ENCODE measurements around the gene HS1BP3.

HS1BP3 gene

DNA sequence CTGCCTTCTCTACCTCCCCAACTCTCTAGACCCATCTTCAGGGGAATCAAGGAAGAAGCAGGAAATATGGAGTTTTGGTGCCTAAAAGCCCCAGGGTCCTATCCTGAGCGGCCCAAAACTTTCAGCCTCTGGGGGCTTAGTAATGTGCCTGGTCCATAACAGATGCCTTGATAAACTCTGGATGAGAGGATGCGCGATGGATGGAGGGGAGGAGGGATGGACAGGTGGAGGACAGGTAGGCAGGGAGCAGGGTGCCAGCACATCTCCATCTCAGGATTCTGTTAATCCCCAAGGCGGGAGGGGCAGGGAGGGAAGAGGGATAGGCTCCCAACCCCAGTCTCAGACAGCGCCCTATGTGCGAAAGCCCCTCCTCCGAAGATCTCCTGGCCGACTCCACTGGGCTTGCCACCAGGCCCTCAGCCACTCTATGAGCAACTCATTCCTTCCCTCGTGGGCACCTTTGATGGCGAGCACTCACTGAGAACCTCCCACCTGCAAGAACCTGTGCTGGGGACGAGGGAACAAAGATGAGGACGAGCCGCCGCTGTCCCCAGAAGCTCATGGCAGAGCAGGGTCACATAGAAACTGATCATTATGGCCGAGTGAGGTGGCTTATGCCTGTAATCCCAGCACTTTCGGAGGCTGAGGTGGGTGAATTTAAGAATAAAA lies 23.1 kb downstream of the HS1BP3 start:
- no peak for DNase-seq

DNA sequence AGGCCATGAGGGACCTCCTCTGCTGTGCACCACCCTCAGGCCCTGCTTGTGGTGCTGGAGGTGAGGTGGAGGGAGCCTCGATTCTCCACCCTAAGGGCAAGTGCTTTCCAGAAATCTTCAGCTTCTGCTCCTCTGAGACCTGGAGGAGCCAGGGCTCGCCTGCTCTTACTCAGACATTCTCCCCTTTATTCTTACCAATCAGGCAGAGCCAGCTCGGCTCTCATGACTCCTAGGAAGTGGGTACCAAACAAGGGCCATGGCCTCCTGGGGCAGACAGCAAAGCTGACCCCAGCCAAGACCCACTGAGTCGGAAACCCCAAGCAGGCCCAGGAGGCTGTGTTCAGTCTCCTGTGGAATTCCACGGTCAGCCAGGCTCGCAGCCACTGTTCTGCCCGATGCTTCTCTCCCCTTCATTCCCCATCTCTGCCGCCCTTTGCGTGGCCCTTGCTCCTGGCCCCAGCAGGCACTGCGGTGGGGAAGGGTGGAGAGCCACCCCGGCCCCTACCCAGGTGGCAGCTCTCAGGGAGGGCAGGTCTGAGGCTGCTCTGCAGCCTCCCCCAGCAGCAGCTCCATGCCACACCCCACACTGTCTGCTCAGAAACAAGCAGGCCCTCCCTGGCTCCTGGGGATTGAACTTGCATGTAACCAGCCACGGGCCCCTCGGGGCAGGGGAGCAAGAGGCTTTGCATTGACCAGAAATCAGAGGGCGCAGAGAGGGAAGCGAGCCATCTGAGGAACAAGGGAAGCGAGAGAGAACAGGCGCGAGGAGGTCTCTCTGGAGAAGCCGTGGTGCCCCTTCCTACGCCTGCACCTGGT lies 24.0 kb downstream of the HS1BP3 start:
- no peak for DNase-seq

DNA sequence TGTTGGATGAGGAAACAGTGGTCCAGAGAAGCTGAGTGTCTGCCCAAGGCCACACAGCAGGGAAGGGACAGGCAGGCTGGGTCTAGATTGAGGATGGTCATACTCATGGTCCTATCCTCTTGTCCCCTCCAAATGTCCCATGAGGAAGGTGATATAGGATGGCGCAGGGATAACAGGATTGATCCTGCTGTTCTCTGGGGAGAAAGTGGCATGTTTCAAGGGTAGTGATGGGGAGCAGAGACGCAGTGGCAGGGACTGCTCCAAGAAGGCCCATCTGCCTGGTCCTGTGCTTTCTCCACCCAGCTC lies 24.6 kb downstream of the HS1BP3 start:
- no peak for DNase-seq

DNA sequence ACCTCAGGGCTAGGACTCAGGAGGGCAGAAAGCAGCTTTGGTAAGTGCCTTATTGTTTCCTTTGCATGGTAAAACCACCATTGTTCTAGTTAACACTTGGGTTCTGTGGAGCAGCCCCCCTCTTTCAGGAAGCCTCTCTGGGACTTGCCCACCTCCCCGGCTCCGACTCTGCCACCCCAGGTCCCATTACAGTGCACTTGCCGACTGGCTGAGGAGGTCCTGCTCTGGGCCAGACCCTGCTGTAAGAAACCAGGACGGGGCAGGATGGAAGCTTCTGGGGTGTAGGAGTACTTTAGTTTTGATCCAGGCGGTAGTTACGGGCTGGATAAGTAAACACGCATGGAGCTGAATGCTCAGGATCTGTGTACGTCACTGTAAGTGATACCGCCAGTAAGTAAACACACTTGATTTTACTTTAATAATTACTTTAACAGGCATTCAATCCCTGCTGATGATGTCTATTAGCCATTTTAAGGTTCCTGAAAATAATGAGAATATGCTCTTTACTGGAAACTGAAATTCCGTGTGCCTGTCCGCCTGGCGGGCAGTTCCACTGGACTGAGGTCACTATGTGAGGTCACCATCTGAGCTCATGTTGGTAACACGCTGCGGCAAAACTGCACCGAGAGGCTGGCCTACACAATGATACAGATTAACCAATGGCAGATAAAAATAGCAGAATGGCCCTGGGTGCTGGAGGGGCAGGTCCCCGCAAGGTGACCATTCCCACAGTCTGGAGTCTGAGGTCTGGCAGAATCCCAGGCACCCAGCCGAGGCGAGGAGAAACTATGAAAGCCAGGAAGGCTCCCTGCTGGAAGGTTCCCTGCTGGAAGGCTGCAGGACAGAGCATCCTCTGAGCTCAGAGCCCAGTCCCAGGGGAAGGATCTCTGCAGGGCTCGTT lies 25.2 kb downstream of the HS1BP3 start:
- no peak for DNase-seq

DNA sequence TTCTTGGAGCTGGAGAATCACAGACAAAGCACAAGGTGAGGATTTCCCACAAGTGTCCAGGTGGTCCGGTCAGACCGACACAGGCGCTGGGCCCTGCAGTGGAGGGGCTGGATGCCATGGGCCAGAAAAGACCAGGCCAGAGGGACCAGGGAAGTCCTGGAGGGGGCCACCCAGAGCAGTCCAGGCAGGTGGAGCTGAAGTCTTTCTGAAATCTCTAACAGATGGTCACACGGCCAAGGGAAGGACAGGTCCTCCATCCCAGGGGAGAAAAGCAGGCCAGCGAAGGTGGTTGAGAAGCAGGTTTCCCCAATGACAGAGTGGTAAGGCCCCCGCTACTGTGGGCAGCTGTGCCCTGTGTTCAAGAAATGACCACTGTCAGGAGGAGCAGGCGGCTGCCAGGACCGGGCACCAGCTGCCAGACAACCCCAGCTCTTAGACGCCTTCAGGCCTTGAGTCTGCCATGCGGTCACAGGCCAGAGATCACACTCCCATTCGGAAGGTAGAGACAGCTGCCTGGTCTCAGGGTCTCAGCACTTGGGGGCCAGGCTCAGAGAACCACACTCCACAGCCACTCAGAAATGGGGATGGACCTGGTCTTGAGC lies 25.9 kb downstream of the HS1BP3 start:
- DNase-seq = no peak

DNA sequence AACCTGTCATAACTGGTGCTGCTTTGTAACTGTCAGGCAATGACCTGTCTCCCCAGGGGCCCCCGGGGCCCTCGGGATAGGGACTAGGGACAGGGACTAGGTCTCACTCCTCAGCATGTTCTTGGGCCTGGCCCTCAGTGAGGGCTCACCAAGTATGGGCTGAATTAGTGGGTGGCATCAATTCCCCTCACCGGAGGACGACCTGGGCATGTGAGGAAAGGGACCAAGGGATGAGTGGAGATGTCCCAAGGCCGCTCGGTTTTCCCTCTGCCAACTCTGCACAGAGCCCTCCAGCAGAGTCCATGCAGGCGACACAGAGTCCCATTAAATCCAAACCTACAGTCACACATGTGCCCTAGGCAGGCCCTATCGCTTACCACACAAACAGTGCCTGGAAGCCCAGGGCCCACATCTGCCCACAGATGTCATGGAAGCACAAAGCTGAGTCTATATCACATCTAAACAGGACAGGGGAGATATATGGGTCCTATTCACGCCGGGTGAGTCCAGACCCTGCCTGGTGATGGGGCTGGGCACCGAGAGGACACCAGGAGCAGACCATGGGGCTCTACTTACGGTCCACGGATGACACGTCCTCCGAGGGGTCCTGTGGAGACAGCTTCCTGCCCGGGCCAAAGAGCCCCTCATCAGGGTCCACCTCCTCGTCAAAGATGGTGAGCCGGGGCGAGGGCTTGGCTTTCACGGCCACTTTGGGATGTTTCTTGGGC lies 26.6 kb downstream of the HS1BP3 start:
- DNase-seq = no peak

DNA sequence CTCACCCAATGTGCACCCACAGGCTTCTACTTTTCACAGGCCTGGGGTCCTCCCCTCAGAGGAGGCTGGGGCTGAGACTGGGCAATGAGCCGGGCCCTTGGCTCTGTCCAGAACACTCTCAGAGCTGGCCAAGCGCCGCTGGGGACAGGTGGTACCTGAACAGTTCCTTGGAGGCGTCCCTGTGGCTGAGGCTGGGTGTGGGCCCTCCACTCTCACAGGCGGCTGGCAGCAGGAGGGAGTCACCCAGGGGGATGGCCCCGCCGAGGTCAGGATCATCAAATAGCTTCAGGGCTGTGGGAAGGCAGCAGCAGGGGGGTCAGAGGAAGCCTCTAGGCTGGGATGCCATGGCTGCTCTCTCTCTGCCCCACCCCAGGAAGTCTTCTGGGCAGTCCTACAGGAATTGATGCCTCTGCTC lies 27.1 kb downstream of the HS1BP3 start:
- no peak for DNase-seq

DNA sequence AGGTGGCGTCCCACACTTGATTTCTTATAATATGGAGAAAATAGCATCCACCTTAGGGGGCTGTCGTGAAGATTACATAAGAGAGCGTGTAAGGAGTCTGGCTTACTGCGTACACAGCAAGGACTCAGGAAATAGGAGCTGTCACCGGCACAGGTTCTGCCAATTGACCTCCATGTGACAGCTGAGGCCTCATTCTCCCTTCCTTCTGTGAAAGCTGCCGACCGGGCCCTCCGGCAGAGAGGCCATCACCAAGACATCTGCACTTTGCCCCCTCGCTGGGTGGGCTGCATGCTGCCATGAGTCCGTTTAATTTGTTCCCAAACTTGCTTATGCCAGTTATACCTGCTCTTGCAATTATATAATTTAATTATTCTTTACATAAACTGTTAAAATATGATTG lies 27.7 kb downstream of the HS1BP3 start:
- no peak for DNase-seq

DNA sequence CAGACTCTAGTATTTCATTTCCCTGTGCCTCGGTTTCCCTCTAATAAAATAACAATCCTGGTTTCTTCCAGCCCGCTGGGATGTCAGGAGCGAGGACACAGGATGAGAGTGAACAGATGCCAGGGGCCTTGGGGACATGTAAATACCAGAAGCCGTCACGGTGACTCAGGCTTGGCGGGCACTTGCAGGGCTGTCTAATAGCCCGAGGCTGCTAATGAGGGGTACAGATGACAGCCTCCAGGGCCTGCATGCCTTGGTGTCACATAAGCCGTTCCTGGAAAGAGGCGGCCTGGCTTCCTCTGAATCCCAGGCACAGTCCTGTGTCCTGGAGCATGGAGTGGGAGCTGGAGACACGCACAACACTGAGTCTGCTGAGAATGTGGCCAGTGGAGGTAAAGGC lies 28.2 kb downstream of the HS1BP3 start:
- no peak for DNase-seq

DNA sequence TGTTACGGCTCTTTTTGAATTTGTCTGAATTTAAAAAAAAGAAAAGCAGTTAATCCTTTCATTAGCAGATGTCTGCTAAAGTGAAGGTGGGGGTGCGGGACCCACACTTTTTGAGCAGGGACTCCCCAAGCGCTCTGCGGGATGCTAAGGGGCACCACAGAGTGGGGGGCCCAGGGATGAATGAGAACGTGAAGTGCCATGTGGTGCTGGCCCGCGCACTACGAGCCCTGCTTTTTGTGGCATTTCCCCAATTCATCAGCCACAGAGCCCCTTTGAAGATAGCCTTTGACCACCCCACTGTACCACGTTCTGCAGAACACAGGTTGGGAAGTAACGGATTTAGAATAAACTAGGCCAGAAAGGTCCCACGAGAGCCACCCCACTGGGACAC lies 28.6 kb downstream of the HS1BP3 start:
- DNase-seq = no peak

DNA sequence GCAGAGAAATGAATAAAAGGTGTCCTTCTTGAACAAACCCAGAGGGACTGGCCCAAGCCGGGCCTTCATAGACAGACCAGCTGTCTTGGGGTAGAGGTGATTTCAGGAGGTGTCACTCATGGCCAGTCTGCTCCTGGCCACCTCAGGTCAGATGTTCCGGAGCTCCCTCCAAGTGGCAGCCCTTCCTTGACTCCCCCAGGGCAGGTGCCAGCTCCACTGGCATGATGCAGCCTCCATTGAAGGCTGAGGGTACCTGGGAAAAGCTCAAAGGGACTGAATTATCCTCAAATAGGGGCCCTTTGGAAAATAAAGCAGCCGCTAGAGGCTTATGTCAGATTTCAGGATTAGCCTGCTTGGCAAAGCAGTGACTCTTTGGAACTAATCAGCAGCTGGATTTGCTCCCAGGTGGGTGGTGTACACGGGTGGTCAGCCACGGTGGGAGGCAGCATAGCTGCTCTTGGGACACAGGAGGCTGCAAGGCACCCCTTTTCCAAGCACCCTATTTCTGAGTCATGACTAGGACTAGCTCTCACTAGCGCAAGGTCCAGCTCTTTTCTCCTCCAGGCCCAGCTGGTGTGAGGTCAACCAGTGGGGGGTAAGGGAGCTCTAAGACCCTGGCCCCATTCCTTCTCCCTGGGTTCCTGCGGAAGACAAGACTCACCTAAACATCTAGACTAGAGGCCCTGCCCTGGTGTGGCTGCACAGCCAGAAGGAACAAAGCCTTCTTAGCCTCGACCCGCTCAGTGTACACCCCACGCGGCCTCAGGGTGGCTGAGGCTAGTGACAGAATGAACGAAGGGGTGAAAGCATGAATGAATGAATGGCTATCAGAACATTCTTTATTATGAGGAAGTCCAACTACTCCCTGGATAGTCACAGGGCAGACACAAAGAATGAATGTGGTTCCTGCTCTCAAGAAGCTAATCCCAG lies 29.3 kb downstream of the HS1BP3 start:
- DNase-seq = no peak

DNA sequence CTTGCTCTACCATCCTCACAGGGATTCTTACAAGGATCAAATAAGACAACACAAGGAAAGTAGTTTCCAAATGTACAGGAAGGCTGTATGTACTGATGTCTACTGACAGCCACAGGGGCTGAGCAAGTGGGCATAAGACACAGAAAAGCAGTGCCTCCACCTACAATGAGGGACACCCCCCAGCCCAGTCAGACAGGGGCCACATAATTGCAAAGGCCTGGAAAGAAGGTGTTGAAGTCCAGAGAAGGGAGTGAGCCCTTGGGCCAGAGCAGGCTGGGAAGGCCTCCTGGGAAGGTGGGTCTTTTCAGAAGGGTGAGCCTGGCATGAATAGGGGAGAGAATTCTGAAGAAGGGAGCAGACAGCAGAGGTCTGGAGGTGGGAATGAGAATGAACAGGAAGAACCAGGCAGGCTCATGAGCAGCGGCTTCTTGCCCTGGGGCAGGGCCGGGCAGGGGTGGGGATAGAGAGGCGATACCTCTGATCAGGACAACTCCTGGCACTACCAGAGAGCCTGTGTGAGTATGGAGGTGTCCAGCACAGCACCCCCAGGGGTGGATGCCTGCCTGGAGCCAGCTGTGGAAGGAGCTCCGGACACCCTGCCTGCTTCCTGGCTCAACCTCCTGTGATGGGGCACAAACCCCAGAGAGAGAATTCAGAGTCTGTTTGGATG lies 30.1 kb downstream of the HS1BP3 start:
- no peak for DNase-seq

DNA sequence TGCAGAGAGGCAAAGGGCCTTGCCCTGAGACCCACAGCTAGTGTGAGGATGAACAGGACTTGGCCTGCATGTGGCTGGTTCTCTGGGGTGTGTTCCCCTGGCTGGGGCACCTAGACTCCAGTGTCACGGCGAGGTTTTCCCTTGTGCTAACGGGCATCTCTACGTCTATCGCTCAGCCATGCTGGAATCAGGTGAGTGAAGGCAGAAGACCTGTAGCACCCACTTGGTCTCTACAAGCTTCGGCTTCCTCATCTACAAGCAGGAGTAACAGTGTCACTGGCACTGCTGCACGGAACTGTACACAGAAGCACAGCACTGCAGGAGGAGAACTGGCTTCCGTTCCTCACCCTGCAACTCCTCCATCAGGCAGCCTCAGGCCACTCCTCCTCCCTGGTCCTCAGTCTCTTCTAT lies 30.6 kb downstream of the HS1BP3 start:
- DNase-seq = no peak

DNA sequence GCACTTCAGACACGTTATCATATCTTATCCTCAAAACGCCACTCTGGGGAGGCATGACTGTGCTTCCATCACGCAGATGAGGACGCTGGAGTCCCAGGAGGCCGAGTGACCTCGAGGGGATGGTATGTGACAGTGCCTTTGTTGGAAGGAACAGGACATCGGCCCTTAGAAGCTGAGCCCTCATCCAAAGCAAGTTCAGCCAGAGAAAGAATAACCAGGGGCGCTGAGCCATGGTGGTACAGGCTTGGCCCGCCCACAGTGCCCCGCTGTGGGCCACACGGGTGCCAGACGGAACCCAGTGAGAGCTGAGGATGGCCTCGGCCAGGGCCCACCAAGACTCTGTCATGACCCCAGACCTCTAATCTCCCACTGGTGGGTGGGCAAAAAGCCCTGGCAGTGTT lies 31.3 kb downstream of the HS1BP3 start:
- DNase-seq = no peak

DNA sequence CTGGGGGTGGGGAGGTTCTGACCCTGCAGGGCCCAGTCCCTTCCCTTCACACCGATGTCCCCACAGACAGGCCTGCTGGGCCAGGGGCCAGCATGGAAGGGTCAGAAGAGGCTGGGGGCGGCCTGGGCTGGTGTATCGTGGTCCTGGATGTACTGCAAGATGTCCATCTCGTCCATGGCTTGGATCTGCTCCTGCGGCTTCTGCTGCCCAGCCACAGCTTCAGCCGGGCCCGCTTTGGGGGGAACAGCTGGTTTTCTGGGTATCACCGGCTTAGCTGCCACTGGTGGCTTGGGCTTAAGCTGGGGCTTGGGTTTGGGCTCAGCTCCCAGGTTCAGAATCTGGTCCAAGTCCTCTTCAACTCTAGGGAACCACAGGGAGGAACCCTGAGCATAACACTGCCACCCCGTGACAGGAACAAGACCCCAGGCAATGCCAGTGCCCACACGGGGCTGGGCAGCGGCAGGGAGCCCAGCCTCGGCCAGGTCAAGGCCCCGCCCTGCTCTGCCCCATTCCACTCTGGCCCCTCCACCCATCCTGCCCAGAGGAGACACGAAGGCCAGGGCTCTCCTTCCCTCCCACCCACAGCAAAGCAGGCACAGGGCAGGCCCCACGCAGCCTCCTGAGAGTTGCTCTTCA lies 31.9 kb downstream of the HS1BP3 start:
- no peak for DNase-seq

DNA sequence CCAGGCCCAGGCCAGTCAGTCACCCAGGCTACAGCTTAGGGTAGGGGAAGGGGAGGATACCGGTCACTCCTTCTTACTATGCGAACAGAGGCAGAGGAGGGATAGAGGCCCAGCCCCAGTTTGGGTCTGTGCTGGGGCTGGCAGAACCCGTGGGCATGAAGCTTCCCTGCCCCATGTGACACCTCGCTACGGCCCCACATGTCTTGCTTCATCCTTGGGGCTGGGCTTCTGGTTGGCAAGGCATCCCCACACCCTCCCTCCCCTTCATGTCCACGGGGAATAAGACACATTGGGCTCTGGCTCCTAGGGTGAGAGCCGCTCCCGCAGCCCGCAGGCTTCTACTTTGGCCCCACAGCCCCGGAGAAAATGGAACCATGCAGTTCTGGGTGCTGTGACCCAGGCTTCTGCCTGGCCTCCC lies 32.4 kb downstream of the HS1BP3 start:
- no peak for DNase-seq

DNA sequence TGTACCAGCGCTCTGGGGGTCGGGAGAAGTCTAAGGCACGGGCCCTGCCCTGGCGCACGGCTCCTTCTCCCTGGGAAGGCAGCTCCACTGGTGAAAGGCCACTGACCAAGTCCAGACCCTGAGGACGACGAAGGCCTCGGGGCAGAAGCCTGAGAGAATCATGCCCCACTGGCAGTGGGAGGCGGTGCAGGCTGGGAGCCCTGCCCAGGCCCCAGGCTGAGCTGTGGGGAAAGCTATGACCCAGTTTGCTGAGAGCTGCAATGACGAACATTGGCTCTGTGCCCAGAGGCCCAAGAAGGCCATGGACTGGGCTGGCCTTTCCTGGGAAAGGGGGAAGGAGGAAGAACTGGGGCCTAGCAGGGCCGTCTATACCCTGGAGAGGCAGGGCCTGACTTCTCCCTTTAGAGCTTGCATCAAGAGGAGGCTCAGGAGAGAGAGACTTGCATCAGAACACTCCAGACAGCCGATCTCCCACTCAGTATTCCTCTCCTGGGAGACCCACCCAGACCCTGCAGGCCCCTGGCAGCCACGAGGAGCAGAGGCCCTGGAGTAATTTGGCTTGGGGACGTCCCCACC lies 32.9 kb downstream of the HS1BP3 start:
- no peak for DNase-seq

DNA sequence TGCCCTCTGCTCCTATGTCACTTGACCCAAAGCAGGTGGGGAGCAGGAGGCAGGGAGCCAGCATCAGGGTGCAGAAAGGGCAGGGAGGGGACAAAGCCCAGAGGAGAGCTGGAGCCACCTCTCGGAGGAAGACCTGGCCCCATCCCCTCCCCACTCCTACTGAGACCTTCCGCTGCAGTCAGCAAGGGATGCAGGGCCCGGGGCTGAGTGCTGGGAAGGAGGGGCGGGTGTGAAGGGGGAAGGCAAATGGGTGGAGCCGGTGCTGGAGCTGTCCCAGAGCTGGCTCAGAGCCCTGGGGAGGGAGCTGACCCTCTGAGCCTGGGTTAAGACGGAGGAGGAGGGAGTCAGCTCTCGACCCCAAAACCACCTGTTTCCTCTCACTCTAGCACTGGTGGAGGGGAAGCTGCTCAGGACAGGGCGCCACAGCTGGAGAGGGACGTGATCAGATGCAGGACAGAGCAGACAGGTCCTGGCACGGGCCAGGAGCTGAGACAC lies 33.8 kb downstream of the HS1BP3 start:
- no peak for DNase-seq

DNA sequence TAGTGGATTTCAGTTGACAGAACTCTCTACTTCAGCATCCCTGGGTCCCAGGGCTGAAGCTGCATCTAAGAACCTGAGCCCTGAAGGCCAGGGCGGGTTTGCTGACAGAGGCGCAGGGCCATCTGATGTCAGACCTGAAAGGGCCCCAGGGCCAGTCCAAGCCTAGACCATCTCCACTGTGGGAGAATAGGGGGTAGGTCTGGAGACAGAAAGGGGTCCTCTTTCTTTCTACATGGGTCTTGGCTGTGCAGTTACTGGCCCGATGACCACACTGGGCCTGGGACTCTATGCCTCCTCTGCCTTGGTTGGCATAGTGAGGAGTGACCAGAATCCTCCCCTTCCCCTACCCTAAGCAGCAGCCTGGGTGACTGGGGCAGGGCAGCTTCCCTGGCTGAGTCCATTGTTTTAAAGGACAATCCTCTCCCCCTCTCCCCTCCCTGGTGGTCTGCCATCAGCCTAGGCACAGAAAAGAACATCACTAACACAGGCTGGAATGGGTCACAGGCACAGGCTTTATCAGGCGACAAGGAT lies 34.5 kb downstream of the HS1BP3 start:
- no peak for DNase-seq

Measured in activated T-cell treated with anti-CD3 and anti-CD28 coated beads, Interleukin-2, amount 50 U/mL, for 48 hours (primary cell).